NCI-H1417 treated with DMSO at 0.1 percent for 48 hours (cell line): ENCODE results near the gene GNB1.

Experiments
- DNase-seq: peaks from one replicate; lab custom pipeline; 2025; lab: John Stamatoyannopoulos, UW

GNB1 gene

GRCh38 chr1:1910033-1910465 lies 19.2 kb upstream of the GNB1 start:
- DNase-seq = no peak

- no peak for DNase-seq
These were observed 17.6 kb upstream of the GNB1 start for GRCh38 chr1:1908506-1908791.

GRCh38 chr1:1907098-1907736 lies 16.3 kb upstream of the GNB1 start:
- DNase-seq = no peak

- DNase-seq = peak; percentile 15
These were observed 15.6 kb upstream of the GNB1 start for GRCh38 chr1:1906185-1907097.

- DNase-seq = no peak
These were observed 12.3 kb upstream of the GNB1 start for GRCh38 chr1:1903224-1903623.

- no peak for DNase-seq
These were observed 10.9 kb upstream of the GNB1 start for GRCh38 chr1:1901641-1902294.

- no peak for DNase-seq
These were observed 10.2 kb upstream of the GNB1 start for GRCh38 chr1:1900883-1901640.

GRCh38 chr1:1899967-1900327 lies 9.1 kb upstream of the GNB1 start:
- DNase-seq = no peak

- DNase-seq = no peak
These were observed 8.5 kb upstream of the GNB1 start for GRCh38 chr1:1899266-1899966.

- no peak for DNase-seq
These were observed 7.5 kb upstream of the GNB1 start for GRCh38 chr1:1898246-1898933.

- DNase-seq = no peak
These were observed 4.8 kb upstream of the GNB1 start for GRCh38 chr1:1895456-1896336.

GRCh38 chr1:1895060-1895418 lies 4.2 kb upstream of the GNB1 start:
- no peak for DNase-seq

GRCh38 chr1:1894354-1895059 lies 3.6 kb upstream of the GNB1 start:
- no peak for DNase-seq

- DNase-seq = no peak
These were observed 3.1 kb upstream of the GNB1 start for GRCh38 chr1:1893997-1894353.

- no peak for DNase-seq
These were observed 2.6 kb upstream of the GNB1 start for GRCh38 chr1:1893291-1893985.

- no peak for DNase-seq
These were observed 1.9 kb upstream of the GNB1 start for GRCh38 chr1:1892763-1893120.

GRCh38 chr1:1892079-1892762 lies 1.3 kb upstream of the GNB1 start:
- DNase-seq = no peak

- no peak for DNase-seq
These were observed 627 bp upstream of the GNB1 start for GRCh38 chr1:1891349-1892078.
